GM21786 (cell line): ENCODE results near the gene FRYL.
A peak's percentile ranks its signal among the peaks of the same experiment; 100 is the strongest.

Experiments used
- ATAC-seq: cut with Tn5 transposase; IDR thresholded peaks from one replicate; pipeline ENCODE4 v1.9.1; 2021; ENCODE audit not compliant: unreplicated experiment

The FRYL gene

DNA sequence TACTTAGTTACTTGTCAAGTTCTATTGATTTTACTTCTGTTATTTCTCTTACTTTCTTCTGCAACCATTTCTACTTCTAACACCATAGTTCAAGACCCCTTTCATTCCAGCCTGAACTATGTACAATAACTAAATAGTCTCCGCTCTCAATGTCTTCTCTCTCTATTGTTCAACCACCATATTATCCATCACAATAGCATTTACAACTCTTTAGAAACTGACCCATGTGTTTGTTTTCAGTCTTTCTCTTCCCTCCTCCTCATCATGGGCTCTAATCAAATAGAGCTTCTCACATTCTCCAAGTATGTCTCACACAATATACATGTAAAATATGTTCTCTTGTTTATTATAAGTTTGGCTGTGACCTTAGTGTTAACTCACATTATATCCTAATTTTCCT is 146.4 kb downstream of the FRYL start:
- no peak for ATAC-seq

DNA sequence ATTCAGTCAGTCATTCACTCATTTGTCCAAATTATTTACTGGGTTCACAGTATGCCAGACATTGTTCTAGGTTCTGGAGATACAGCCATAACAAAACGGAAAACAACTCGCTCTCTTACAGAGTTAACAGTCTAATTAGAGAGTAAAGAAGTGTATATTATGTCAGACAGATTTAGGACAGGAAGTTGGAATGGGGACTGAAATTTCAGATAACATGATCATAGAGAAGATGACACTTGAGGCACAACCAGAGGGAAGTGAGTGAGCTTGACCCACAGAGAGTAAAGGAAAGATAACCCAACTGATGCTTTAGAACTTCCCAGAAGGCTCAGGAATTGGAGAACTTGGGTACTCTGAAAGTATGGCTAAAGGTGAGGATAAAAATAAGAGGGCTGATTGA is 150.6 kb downstream of the FRYL start:
- no peak for ATAC-seq

DNA sequence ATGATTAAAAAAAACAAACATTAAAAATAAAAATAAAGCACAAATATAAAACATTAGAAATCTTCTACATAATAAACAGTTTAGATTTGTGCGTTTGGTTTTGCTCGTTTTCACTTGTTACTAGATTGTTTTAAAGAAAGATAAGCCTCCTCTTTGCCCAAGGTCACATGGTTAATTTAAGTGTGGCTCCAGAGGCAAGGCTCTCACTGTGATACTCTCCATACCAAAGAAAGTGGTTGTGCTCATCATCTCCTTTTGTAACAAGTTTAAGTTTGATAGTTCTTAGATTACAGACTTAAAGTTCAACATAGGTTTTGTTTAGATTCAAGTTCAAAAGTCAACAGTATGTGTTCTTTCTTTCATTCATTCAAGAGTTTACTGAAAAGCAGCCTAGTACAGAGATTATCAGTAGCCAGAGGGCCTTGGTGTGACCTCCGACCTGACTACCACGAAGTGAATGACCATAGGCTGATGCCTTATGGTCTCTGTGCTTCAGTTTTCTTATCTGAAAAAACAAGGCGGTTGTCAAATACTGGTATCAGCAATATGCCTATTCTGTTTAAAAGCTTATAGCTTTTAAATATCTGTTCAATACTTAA is 156.8 kb downstream of the FRYL start:
- no peak for ATAC-seq

DNA sequence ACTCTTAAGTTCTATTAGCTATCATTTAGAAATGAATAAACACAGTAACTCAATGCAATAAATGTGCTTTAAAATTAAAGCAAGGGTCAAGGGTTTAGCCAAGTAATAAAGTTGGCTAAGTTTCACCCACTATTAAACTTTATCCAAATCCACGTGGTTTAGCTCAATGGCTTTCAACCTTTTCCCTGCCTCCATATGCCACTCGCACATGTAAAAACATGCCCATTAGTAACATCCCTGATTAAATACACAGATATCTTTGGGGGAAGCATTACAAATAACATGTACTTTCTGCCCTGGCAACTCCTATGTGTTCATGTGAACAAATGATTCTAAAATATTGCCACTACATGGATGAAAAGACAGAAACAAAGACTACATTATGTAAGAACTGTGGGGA is 159.2 kb downstream of the FRYL start:
- ATAC-seq: no peak

DNA sequence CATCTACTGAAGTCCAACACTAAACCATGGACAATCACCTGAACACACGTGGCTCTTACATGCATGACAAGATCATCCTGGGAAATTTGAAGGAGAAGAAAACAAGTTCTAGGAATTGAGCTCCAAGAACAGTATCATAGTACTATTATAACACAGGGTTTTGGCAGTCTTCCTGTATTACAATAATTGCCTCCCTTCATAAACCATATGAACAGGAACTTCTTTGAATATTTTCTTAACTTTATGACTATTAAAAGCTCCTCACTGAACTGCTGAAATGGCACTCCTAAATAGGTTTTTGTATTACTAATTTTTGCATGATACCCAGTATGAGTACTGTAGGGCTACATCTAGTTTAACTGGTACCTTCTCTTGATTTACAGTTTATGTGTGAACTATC is 160.0 kb downstream of the FRYL start:
- ATAC-seq: no peak

DNA sequence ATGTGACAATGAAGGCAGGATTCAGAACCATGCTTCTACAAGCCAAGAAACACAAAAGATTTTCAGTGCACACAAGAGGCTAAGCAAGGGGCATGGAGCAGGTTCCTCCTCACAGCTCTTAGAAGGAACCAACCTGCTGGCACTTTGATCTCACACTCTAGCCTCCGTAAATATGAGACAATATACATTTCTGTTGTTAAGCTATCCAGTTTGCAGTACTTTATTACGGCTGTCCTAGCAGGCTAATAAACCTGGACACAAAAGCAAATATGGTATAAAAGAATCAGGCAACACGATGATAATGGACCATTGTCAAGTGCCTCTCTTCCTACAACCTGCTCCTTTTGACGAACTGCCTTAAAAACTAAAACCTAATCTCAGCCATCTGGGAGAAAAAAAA is 175.6 kb downstream of the FRYL start:
- no peak for ATAC-seq

DNA sequence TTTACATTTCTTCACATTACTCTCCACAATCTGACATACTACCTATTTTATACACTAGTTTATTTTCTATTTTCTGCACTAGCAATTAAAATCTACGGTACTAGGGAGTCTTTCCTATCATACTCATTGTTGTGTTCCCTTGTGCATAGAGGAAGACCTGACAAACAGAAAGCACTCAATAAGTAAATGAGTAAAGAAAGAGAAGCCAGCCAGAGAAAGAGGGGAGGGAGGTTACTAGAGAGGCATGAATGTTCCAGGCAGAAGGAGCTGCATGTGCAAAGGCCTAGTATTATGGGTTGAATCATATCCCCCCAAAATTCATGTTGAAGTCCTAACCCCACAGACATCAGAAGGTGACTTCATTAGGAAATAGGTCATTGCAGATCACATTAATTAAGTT is 176.0 kb downstream of the FRYL start:
- ATAC-seq: no peak

DNA sequence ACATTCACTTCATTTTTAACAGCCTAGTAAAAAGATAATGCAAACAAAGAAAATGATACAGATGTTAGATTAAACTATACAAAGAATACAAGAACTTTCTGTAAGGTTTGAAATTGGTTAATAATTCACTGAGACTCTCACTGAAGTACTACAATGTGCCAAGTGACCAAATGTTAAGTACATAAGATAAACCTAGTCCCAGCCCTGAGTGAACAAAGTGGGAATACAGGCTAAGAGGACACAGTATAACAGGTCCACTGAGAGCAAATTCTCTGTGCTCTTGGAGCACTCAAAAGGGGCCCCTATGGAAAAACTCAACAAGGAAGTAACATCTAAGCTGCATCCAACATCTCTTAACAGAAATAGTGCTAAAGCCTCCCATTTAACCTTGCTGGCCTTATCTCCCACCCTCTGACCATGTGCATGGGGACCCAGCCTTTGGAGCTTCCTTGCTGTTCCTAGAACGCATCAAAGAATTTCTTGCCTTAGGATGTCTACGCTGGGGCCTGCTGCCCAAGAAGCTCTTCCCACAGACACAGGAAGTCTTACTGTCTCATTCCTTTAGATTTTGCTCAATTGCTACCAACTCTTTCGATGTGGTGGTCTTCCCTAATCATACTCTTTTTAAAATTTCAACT is 176.6 kb downstream of the FRYL start:
- no peak for ATAC-seq

DNA sequence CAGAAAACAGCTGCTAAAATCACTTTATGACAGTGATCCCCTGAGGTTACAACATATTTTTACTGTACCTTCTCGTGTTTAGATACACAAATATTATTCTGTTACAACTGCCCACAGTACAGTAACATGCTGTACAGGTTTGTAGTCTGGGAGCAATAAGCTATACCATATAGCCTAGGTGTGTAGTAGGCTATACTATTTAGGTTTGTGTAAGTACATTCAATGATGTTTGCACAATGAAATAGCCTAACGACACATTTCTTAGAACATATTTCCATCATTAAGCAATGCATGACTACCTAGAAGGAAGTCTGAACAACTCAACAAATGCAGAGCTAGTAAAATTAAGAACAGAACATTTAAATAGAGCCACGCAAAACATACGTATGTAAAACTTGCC is 177.3 kb downstream of the FRYL start:
- ATAC-seq: no peak

DNA sequence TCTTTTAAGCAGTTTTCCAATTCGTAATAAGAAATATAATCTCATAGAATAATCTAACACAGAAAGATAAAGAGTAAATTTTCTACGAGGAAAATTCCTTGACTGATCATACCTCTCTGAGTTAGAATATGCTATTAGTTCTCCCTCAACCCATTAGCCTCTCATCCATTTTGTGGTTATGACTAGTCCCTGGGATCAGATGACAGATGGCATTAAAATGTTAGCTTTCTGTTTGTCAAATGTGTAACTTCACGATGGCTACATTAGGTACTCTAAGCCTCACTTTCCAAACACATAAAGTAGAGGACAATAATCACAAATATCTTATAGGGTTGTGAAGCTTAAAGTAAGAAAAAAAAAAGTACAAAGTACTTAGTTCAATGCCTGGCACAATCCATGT is 177.9 kb downstream of the FRYL start:
- no peak for ATAC-seq

DNA sequence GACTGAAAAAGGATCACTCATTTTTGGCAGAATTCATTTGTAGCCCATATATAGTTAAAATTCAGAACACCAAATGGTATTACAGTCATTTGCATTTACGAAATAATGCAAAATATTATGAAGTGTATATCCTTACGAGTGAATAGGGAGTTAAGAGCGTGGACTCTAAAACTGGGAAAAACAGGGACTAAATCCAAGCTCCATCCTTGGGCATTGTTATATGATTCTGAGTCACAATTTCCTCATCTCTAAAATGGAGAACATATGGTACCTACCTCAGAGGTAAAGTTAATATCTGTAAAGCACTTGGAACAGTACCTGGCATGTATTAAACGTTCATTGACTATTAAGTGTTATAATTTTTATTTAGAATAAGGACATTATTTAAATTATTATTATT is 183.7 kb downstream of the FRYL start:
- no peak for ATAC-seq

DNA sequence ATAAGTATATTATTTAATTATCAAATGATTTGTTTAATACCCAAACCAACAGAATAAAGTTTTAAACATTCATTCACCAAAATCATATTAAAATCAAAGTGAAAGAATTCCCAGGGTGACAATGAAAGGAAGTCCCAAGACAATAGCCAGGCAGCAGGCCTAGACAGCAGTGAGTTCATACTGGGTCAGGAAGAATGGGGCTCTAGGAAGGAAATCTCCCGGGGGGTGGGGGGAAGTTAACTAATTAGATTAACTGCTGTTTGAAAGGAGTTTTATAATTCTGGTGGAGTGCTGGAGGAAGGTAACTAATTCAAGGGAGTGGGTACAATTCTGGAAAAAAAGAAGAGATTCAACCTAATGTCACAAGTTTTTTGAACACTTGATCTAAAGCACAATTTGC is 185.9 kb downstream of the FRYL start:
- no peak for ATAC-seq

DNA sequence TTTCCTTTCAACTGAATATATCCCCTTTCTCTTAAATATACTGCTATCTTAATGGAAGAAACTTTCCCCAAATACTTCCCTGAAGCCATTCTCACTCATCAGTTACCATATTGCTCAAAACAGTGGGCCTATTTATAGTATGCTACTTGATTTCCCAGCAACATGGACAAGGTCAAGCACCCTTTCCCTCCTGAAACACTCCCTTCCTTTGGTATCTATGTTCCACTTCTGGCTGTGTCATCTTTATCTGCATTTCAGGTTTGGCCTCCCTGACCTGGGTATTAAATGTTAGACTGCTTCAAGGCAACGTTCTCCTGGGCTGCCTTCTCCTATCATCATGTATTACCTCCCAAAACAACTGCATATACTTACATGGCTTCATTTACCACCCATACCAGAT is 188.7 kb downstream of the FRYL start:
- no peak for ATAC-seq

DNA sequence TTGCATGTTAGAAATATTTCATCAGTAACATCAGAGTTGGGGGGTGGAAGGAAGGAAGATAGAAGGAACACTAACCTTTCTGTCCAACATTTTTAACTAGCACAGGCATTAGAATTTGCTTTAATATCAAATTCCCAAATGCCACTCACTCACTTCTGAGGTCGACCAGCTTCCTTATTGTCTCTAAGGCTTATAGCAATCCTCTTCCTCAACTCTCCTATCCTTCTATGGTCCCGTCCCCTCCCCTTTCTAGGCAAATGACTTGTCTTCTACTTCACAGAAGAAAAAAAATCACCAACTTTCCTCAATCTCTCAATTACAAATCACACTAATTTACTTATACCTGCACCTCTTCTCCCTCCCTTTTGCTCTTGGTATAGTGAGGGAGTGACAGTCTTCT is 189.2 kb downstream of the FRYL start:
- no peak for ATAC-seq

DNA sequence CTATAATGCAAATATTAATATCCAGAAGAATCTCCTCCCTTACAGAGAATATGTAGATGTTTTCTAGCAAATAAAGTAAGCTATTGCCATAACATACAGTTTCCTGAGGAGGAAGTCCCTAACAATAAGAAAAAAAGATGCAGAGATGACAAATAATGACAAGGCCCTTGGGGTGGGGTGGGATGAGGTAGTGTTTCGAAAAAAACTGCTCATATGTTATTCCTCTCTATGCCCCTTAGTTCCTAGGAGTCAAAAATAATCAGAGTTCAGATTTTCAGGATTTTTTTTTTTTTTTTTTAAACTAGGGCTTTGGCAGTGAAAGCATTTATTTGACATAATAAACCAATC is 191.0 kb downstream of the FRYL start:
- no peak for ATAC-seq

DNA sequence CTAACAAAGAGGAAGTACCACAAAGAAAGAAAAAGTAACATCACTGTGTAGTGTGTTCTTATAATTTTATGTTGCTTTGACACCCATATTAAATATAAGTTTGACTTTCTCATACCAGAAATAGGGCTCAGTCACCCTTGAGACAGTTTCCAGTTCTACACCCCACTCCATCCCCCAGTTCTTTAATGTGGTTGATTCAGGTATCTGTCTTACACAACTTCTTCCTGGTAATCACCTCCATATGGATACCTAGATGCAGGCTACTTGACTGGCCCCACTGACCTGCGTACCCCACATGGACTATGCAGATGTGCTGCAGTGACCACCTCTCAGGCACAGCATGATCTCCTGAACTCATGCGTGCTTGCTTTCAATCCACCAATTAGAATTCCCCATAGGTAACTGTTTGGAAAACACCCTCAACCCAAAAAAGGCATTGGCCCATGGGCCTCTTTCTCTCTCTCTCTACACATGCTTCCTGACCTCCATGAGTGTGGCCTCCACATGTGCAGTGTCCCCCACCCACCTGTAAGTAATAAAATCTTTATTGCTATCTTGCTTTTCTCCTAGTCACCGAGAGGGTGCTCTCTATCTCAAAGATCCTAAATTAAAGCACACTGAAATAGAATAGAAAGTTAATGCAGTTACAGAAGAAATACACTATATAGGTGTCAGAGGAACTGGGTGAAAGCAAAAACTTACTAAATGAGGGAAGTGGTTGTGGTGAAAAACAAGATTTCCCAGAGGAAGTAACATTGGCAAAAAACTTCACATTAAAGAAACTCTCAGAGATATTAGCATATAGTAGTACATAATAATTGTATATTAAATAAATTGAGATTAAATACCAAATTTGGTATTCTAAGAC is 191.6 kb downstream of the FRYL start:
- ATAC-seq: no peak

DNA sequence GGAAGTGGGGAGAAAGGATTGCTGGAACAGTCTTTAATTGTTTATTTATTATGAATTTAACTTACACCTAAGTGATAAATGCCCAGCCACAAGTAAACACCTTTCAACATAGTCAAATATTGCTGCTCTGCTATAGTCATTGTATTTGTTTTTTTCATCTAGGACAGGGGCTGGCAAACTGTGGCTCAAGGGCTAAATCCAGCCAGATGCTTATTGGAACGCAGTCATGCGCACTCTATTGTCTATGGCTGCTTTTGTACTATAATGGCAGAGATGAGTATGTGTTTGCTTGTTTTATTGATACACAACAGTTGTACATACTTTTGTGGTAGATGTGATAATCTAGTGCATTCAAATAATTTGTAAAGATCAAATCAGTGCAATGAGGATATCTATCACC is 194.7 kb downstream of the FRYL start:
- ATAC-seq: no peak

DNA sequence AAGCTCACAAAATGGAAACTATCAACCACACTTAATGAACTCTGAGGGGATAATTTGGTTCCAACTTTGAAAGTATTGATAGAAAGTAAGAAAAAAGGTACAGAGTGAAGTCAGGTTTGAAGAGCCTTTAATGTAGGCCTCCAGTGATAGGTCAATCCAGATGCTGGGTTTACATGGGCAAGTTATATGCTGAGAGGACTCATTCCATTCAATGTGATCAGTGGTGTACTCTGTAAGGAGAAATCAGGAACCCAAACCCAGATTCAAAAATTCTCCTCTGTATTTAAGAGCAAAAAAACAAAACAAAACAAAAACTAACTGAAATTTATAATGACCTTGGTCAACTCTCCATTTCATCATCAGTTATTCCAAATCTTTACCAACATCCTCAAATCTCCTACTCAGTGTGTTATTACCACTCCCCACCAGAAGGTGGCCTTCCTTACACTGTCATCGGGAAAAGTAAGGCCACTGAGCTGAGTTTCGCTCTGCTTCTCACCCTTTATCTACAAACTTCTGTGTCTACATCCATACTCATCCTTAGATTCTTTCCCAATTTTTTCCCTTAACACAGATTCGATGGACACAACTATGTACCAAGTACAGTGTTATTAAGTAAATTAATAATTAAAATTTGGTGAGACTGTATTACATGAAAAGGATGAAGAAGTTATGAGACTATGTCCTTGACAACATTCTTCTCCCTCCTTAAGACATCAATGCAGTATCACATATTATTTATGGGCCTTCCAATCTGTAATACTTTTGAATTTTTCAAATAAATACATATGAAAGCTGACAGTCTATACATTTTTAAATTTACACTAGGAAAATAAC is 201.7 kb downstream of the FRYL start:
- ATAC-seq: peak; percentile 77

DNA sequence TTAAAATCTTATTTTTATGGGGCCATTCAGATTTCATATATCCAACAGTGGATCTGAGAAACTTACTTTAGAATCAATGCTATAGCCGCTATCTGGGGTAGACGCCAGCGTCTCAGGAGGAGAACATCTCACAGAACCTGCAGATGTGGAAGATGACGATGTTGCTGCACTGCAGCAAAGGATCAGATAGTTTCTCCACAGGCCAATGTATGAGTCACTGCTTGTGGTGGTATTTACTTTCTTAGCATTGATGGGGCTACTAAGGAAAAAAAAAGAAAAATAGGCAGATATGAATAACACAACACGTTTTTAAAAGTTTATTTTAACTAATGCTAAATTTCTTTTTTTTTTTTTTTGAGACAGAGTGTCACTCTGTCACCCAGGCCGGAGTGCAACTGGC is 204.1 kb downstream of the FRYL start:
- no peak for ATAC-seq

DNA sequence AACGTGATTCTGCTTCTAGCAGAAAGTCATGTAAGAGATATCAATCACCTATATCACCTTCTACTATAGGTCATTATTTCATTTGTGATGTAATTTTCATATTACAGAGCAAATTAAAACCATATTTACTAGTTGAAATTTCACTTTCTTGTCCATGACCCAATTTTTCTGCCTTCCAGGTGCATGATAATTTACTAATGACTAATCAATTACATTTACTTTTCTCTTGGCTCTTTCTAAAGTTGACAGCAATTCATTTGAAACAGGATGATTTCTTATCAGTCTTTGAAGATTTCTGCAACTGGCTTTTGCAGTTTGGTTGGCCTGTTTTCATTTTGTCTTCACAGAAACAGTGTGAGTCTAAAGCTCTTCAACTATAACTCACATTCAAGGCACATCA is 208.6 kb downstream of the FRYL start:
- no peak for ATAC-seq

DNA sequence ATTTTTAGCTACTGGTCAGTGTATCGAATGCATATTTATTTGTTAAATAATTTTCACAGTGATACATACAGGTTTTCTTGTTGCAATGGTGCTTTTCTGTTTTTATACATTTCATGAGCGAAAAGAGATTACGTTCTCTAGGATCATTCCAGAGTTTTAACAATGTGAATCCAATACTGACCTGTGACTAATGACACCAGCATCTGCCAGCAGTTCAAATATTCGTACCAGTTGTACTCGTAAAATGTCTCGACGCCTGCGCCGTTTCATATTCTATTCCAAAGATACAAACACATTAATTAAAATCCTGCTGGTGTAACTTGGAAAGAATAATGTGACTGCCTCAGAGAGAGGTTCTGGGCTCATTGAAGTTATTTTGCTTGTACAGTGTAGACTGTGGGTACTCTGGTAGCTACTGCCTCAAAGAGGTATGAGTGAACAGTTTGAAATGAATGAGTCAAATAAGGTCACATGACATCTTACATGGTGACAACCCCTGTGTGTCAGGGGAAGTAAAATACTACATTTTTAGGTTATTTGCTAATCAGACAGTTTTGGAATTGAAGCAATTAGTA is 209.3 kb downstream of the FRYL start:
- no peak for ATAC-seq
